Fibroblast of skin of right quadriceps (primary cell): ENCODE results near the gene TLE3.

Experiments
- DNase-seq: peaks from one replicate; pipeline ENCODE4 v3.0.0-alpha.2; 2013

Gene TLE3

GRCh38 chr15:70098461-70099166 lies 897 bp upstream of the TLE3 start:
- DNase-seq, result peak; percentile 21

DNA sequence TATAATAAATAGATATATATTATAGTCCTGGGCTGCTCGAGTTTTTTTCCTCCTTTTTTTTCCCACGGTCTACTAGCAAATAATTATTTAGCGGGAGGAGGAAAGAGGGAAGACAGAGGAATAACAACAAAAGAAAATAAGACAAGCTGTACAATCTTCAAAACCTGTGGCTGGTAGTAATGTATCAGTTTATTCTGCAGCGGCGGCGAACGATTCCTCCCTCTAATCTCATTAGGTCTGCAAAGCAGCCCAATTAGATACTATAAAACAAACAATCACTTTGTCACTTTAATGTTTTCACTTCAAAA lies 390 bp upstream of the TLE3 start:
- no peak for DNase-seq

DNA sequence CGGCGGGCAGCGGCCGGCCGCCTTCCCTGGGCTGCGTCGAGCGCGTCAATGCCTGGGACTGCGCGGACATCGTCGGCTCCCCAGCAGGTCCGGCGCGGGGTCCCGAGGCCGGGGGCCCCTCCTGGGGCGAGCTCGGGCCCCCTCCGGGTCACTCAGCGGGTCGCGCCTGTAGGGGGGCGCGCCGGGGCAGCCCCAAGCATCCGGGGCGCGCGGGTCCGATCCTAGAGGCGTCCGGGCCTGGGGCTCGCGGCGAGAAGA lies 725 bp downstream of the TLE3 start:
- no peak for DNase-seq

DNA sequence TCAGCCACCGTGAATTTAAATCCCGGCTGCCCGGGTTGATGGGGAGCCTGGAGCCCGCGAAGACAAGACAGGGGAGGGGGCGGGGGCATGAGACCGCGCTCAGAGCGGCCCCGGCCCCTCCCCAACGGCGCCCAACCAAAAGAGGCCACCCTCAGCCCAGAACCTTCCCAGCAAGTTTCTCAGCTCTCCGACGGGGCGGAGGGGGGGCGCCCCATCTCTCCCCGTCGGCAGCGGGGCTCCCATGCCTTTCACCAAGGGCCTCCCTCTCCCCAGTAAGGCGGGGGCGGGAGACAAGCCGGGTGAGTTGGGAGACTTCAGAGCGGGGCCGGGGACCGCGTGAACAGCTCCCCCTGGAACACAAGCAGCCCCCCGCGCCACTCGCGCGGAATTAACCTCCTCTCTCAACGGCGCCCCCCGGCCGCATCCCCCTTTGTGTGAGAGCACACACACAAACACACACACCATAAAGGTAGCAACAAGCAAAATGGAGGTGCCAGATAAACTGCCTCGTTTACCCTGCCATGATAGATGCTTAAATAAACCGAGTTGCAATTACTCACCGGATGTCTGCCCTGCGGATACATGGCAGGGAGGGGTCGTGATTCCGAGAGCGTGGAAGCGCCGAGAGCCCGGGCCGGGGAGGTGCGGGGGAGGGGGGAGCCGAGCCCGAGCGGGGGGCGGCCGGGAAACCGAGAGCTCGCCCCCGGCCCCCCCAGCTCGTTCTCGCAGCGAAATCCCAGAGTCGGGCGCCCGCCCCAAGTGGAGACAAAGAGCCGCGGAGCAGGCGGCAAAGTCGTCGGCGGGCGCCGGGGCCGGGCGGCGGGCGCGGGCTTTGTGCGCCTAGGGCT lies 1.3 kb downstream of the TLE3 start:
- DNase-seq, result peak; percentile 54

DNA sequence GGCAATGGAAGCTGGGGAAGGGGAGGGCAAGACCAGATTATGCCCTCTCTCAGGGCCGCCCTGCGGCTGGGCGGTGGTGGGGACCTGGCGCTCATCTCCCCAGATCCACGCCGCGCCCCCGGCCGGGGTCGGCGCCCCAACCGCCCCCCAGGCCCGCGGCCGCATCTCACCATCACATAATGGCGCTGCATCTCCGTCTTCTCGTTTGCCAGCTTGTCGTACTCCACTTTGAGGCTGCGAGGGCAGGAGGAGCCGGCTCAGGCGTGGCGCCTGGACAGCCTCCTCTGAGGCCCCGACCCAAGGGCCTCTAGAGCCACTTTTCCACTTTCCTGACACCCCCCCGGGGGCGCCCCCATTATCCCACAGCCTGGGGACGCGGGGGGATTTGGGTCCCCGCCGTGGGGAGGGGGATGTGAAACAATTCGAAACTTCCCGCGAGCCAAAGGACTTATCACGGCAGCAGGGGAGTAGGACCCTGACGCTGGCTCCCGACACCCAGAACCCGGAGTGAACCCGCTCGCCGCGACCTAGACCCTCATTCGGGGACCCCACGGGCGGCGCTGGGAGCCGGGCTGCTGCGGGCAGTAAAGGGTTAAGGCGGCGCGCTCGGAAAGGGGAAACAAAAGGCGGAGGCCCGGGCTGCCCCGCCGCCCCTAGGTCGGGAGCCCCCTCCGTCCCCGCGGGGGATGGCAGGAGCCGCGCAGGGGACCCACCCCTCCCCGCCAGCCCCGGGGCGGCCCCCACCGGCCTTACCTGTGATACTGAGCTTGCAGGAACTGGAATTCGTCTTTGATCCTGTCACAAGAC lies 2.1 kb downstream of the TLE3 start:
- DNase-seq, result no peak

GRCh38 chr15:70094690-70095311 lies 2.9 kb downstream of the TLE3 start:
- DNase-seq, result peak; percentile 25

GRCh38 chr15:70093481-70094319 lies 4.0 kb downstream of the TLE3 start:
- peak; percentile 40 for DNase-seq

- peak; percentile 54 for DNase-seq
These were observed 4.6 kb downstream of the TLE3 start for GRCh38 chr15:70093070-70093469.

DNA sequence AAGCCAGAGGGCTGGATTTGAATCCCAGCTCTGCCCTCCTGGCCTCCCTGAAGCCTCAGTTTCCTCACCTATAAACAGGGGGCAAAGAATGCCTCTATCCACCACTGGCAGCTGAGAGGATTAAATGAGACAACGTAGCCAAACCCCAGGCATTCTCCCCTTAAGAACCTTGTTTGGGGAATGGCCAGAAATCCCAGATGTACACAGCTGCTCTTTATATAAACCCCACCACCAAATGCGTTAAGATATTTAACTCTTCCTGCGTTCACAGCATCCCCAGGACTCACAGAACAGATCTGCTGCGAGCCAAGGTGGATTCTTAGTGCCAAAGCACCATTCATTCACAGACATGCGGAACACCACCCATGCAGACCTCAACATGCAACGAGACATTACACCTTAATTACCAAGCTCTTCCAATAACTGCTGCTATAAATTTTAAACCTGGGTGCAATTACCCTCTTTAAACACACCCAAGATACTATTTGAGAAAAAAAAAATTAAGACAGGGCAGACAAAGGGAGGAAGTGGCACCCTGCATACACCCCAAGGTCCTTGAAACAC lies 5.2 kb downstream of the TLE3 start:
- DNase-seq, result peak; percentile 24

GRCh38 chr15:70091726-70092463 lies 5.8 kb downstream of the TLE3 start:
- no peak for DNase-seq

- DNase-seq, result no peak
These were observed 7.1 kb downstream of the TLE3 start for GRCh38 chr15:70090436-70091296.

GRCh38 chr15:70089692-70089971 lies 8.1 kb downstream of the TLE3 start:
- DNase-seq, result no peak

DNA sequence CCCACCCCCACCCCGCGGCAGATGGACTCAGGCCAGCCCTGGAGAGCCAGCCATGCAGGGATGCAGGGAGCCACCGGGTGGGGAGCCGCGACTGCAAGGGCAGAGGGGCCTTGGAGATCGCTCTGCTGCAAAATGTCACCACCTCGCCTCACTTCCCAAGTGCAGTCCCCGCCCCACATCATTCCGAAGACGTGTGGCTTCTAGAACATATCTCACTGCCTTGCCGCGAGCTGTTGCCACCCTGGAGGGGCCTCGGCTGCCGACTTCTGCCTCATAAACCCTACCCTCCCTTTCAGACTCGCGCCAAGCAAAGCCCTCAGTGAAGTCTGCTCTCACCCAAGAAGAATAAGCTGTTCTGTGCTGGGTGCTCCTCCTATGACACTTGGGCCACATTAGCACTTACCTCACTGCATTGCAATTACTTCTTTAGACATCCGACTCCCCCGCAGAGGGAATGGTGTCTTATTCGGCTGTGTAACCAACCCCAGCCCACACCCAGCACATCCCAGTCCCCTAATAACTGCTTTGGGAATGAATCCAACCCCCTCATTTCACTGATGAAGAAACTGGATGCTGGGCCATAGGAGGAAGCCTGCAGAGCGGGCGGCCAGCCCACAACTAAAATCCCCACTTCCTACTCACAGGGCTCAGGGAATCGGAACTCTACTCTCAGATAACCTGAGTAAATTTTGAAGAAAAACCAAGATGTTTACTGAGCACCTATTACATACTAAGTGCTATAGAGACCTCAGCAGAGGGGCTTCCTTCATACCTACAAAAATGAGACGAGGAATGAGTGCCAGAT lies 8.6 kb downstream of the TLE3 start:
- peak; percentile 92 for DNase-seq

GRCh38 chr15:70088455-70088854 lies 9.3 kb downstream of the TLE3 start:
- DNase-seq, result no peak

- DNase-seq, result no peak
These were observed 9.9 kb downstream of the TLE3 start for GRCh38 chr15:70087708-70088352.

DNA sequence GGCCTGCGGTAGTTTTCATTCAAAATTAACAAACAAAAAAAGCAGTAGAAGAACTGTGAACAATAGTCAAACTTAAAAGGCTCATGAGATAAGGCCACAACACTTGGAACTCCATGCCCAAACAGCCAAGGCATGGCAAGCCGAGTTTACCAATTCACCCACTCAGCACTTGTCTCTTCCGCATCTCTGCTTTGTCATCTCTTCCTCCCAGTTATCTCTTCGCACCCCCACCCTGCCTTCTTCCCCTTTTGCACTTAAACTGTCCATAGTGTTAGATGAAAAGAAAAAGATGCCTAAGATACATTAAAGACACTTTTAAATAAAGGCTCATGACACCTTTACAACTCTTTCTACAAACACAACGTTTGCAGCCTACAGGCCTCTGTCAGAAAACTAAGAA lies 11.1 kb downstream of the TLE3 start:
- DNase-seq, result no peak

DNA sequence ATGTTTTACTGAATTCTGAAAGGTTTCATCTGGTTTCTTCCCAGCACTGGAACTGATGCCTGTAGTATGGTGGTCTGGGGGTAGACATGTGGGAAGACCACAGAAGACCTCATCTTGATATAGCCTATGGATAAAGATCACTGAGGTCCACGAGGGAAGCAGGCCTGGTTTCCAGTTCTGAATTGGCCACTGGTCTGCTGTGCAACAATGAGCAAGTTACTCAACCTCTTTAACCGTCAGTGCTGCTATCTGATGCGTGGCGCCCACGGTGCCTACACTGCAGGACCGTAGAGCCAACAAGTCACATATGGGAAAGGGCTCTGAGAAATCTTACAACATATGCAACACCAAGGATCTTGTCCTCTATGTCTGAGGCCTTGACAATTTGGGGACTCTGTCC lies 13.3 kb downstream of the TLE3 start:
- no peak for DNase-seq

GRCh38 chr15:70083946-70084345 lies 13.8 kb downstream of the TLE3 start:
- no peak for DNase-seq

GRCh38 chr15:70083418-70083817 lies 14.3 kb downstream of the TLE3 start:
- no peak for DNase-seq
